HUDEP-2 (cell line): ENCODE results near the gene PRM2.

ENCODE experiments used
- DNase-seq, 76 experiments: peaks; one replicate each; lab custom pipeline; 2025; ENCODE audit not compliant: unreplicated experiment in 76 of 76; lab: John Stamatoyannopoulos, UW

PRM2 gene, protein sequence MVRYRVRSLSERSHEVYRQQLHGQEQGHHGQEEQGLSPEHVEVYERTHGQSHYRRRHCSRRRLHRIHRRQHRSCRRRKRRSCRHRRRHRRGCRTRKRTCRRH

DNA sequence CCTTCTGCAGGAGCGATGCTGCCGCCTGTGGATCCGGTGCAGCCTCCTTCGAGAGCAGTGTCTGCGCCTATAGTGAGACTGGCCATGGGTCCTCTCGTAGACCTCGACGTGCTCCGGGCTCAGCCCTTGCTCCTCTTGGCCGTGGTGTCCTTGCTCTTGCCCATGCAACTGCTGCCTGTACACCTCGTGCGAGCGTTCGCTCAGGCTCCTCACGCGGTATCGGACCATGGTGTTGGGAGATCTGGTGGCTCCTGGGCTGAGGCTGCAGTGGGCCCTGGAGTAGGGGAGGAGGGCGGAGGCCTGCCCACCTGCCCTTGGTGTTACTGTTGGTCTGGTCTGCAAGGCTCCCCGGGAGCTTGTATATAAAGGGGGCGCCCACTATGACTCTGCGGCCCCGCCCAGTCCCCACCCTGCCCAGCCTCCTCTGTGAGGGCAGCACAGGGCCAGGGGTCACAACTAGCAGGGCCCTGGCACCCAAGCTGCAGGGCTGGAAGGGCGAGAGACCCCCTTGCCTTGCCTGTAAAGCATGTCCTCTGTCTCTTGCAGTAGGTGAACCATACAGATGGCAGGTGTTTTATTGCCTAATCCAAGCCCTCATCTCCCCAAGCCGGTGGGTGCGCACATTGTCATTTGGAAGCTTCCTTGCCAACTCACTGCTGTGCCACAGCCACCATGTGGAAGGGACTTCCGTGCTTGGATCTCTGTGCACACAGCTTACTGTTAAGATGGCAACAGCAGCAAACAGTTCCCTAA is at the start of gene PRM2:
PRM2 (minus strand) TSS at position 338 of the 753 bp plus-strand sequence; CDS start at position 228, 110 bp downstream.
- no peak for DNase-seq

DNA sequence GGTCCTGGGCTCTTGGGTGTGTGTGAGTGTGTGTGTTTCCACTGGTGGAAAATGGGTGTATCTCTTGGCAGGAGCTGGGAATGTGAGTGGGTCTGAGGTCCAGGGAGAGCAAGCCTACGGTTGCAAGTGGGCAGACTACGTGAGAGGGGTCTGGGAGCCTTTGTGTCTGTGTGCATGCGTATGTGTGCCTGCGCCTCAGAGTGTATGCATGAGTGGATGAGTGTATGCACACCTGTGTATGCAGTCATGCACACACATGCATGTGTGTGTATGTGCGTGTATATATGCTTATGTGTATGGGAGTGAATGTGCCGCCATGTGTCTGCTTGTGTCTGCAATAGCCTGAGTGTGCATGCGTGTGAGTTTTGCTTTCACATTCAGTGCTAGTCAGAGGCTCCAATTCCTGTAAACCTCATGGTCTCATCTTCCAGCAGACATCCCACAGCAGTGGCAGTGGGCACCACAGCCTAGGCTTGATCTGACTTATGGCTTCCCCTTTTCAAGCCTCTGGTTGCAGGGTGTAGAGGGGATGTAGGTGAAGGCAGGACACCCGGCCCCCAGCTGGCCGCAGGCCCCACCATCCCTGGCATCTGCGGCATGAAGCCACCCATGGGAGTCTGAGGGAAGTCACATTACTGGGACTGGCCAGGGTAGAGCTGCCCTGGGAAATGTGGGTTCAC is 49.3 kb upstream of the PRM2 start:
- no peak for DNase-seq

DNA sequence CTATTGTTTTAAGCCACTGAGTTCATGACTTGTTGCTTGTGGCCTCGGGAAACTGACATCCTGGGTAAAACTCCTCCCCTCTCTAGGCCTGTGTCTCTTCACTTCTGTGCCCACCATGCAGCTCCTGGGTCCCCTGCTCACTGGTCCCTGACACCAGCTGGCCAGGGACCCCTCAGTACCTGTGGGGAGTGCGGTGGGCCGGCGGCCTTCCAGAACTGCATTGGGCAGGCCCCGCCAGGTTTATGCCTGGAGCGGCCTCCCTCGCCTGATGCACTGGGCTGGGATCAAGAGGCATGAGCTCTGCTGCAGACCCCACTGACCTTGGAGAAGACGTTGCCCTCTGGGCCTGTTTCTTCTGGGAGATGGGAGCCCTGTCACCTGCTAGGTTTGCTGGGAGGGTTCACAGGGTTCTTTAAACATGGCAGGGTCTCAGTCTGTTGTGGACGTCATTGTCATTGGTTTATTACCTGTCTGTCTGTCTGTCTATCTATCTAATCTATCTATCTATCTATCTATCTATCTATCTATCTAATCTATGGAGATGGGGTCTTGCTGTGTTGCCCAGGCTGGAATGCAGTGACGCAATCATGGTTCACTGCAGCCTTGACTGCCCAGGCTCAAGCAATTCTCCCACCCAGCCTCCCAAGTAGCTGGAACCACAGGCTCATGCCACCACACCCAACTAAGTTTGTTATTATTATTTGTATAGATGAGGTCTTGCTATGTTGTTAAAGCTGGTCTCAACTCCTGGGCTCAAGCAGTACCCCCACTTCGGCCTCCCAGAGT is 47.5 kb upstream of the PRM2 start:
- no peak for DNase-seq

DNA sequence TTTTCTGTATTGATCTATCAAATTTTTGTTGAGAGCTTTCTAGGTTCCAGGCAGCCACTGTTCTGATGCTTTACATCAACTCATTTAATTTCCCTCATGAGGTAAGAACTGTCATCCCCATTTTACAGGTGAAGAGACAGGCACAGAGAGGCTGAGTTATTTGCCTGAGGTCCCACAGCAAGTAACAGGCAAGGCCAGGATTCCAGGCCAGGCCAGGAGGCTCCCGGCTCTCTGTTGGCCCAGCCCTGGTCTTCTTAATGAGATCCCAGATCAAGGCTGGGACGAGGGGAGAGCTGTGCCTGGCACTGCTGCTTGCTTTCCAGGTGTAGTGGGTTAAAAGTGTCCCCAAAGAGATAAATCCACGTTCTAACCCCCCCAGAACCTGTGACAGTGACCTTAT is 46.5 kb upstream of the PRM2 start:
- no peak for DNase-seq

DNA sequence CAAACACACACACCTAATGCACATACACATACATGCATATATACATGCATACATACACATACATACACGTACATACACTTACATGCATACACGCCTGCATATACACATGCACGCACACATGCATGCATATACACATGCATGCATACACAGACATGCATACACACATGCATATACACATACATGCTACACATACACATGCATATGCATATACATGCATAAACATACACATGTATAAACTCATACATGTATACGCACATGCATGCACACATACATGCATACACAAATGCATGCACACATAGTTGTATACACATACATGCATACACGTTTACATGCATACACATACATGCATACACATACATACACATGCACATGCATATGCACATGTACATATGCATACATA is 45.4 kb upstream of the PRM2 start:
- no peak for DNase-seq

DNA sequence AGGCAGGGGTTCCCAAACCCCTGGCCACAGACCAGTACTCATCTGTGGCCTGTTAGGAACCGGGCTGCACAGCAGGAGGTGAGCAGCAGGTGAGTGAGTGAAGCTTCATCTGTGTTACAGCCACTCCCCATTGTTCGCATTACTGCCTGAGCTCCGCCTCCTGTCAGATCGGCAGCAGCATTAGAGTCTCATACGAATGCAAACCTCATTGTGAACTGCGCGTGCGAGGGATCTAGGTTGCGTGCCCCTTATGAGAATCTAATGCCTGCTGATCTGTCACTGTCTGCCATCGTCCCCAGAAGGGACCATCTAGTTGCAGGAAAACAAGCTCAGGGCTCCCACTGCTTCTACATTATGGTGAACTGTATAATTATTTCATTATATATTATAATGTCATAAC is 43.9 kb upstream of the PRM2 start:
- DNase-seq, result no peak

DNA sequence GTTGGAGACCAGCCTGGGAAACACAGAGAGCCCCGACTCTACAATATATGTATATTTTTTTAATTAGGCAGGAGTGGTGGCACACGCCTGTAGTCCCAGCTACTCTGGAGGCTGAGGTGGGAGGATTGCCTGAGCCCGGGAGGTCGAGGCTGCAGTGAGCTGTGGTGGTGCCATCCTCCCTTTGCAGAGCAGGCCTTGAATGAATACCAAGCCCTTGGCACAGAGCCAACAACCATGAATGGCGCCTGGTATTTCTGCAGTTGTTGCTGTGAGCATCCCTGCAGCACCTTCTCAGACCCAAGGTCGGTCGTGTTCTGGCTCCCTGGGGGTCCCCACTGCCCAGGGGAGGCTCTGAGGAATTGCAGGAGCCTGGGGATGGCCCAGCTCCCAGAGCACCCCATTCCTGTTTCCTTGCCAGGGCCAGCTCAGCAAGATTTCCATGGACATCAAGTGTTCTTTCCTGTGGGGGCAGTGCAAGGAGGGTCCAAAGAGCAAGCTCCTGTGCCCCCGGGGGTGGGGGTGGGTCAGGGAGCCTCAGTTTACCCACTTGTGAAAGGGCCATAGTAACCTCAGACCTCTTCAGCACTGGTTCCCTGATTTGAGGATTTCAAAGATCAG is 43.4 kb upstream of the PRM2 start:
- peak in 14 of 76 experiments; percentile 2 to 25 (median 13) for DNase-seq

DNA sequence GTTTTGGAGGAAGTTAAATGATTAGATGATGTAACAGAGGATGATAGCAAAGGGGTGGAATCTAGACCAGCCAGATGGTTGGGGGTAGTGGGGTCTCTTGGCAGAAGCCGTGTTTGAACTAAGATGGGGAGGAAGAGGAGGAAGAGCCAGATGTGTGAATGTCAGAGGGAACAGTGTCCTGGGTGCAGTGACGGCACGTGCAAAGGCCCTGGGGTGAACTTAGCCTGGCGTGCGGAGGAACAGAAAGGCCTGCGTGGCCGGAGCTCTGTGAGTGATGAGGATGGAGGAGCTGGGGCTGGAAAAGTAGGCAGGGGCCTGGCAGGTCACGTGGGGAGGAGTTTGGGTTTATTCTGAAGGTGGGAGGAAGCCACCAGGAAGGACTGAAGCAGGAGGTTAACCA is 42.5 kb upstream of the PRM2 start:
- DNase-seq, result no peak

DNA sequence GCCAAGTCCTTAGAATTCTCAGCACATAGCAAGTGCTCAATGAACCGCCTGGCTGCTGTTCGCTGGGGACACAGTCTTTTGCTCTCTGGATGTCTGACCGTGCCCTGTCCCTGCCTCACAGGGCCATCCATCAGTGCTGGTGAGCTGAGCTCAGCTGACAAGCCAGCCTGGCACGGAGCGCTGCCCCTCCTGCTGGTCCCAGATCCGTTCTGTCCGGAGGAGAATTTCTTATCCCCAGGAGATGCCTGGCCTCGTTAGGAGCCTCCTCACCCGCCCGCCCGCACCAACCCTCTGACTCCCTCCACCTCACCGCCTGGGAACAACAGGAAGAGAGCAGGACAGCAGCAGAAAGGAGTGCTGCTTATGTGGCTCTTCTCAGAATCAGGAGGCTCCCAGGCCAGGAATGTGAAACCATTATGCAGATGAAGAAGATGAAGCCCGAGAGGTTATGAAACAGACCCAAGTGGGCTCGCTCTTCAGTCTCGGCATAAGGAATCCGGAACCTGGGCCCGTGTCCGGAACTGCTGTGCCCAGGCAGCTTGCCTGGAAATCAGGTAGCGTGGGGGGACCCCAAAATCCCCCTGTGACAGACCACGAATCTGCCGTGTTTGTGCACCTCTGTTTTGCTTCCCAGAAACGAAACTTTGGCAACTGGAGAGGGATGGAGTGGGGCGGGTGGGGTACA is 40.2 kb upstream of the PRM2 start:
- DNase-seq, result no peak

DNA sequence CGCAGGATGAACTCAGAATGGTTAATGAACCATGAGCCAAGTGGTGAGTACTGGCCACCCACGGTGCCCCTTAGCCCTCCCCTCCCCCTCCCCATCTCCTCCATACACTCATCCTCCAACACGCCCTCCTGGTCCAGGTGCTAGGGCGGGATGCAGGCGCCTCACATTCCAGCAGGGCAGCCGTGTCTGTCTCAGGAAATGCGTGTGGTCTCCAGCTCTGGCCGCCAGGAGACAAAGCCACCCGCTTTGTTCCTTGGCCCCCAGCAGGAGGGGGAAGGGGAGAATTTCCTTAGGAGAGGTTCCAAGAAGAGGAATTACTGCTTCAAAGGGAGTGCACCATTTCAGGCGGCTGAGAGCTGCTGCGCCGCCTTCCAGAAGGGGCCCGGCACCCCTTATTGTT is 39.2 kb upstream of the PRM2 start:
- no peak for DNase-seq

DNA sequence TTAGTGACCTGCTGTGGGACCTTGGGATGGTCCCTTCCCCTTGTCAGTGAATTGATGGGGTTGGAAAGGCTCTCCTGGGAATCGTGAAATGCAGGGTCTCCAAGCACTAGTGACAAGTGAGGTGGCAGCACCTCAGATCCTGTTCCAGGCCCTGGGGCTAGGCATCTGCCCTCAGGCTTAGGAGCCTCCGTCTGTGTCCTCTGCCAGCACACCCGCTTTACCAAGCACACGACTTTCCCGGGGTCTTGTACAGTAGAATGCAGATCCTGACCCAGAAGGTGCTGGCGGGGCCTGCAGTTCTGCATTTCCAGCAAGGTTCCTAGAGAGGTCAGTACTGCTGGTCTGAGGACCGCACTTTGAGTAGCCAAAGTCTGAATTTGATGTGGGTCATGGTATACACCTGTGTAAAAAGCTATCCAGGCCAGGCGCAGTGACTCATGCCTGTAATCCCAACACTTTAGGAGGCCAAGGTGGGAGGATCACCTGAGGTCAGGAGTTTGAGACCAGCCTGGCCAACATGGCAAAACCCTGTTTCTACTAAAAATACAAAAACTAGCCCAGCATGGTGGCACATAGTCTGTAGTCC is 38.1 kb upstream of the PRM2 start:
- no peak for DNase-seq

DNA sequence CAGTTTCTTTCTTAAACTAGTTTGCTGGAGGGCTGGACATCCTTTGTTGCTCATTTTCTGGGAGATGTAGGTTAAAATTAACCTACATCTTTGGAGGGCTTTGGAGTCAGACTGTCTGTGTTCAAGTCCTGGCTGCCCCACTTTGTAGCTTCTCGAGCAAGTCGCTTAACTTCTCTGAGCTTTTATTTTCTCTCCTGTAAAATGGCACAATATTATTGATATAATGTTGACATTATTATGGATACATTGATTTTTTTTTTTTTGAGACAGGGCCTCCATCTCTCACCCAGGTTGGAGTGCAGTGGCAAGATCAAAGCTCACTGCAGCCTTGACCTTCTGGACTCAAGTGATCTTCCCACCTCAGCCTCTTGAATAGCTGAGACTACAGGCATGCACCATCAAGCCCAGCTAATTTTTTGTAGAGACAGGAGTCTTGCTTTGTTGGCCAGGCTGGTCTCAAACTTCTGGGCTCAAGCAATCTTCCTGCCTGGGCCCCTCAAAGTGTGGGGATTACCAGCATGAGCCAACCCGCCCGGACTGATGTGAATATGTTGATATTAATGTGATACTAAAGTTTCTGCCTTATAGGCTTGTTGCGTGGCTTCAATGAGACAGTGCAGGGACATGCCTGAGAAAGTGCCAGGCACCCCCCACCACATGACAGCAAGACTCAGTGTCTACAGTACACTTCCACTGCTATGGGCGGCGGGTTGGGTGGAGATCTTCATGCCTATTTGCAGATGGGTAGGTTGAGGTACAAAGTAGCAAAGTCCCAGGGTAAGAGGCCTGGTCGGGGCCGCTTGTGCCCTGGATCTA is 37.4 kb upstream of the PRM2 start:
- no peak for DNase-seq

DNA sequence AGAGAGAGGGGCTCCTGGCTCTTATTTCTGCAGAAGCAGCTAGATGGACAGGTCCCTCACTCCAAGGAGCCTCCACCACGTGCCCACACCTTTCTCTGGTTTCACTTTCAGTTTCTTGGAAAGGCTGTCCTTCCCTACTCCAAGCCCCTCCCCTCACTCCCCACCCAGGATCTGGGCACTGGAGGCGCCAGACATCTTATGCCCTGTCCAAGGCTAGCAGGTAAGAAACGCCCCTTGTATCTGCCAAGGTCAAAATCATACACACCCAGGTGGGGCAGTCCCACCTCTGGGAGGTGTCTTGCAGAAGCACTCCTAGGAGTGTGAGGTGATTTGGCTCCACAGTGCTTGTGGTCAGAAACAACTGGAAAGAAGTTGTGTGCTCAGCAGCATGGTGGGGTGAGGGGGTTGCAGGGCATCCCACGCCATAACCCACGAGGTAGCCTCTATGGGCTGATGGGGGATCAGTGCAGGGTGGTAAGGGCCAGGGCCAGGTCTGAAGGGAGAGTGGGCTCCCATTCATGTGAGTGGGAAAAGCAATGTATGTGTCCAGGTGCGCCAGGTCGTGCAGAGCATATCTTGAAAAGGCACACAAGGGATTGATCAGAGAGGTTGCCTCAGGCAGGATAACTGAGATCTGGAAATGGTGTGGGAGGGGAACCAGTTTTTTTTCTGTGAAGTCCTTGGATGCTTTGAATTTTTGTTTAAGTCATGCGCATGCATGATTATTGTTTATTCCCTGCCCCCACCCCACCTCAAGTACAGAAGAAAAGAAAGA is 36.6 kb upstream of the PRM2 start:
- peak in 7 of 76 experiments; percentile 4 to 23 (median 5) for DNase-seq

DNA sequence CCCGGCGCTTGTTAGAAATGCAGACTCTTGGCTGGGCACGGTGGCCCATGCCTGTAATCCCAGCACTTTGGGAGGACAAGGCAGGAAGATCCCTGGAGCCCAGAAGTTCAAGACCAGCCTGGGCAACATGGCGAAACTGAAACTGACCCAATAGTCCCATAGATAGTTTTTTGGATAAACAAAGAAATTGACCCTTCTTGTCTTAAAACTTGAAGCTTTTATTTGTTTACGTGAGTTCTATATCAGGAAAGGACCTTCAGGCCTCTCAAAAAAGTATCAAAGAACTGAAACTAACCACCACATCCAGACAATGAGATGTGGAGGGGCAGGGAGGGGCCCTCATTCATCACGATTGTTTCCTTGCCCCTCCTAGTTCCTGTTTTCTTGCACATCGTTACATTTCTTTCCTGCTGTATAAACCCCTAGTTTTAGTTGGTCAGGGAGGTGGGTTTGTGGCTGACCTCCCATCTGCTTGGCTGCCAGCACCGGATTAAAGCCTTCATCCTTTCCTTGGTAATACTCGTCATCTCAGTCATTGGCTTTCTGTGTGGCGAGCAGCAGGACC is 34.8 kb upstream of the PRM2 start:
- peak in 1 of 76 experiments; percentile 9 for DNase-seq

DNA sequence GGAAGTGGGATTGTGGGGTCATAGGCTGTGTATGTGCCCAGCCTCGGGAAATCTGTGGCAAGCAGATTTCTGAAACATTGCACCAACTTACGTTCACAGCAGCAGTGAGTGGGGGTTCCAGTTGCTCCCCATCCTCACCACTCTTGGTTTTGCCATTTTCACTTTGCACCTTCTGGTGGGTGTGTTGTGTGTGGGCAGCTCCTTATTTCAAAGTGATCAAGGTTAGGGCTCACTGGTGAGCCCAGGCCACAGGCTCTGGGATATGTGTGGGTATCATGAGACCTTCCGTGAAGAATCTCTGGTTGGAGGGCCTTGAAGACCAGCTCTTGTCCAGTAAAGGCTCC is 34.3 kb upstream of the PRM2 start:
- no peak for DNase-seq

DNA sequence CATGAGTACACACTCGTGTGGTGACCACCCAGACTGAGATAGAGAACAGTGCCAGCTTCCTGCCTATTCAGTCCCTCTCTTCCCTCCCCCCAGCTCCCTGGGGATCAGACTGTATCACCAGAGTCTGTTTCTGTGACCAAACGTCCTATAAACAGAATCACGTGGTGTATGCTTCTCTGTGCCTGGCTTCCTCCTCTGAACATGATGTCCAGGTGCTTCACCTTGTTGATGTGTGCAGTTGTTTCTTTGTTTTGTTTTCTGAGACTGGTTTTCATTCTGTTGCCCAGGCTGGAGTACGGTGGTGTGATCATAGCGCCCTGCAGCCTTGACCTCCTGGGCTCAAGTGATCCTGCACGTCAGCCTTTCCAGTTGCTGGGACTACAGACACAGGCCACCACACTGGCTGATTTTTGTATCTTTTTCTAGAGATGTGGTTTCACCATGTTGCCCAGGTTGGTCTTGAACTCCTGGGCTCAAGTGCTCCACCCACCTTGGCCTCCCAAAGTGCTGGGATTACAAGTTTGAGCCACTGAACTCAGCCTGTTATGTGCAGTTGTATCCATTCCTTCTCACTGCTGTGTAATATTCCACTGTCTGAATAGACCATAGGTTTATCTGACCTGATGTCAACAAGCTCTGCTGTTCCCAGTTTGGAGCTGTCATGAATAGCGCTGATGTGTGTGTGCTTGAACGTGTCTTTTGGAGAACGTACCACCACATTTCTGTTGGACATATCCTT is 33.8 kb upstream of the PRM2 start:
- DNase-seq, result no peak

DNA sequence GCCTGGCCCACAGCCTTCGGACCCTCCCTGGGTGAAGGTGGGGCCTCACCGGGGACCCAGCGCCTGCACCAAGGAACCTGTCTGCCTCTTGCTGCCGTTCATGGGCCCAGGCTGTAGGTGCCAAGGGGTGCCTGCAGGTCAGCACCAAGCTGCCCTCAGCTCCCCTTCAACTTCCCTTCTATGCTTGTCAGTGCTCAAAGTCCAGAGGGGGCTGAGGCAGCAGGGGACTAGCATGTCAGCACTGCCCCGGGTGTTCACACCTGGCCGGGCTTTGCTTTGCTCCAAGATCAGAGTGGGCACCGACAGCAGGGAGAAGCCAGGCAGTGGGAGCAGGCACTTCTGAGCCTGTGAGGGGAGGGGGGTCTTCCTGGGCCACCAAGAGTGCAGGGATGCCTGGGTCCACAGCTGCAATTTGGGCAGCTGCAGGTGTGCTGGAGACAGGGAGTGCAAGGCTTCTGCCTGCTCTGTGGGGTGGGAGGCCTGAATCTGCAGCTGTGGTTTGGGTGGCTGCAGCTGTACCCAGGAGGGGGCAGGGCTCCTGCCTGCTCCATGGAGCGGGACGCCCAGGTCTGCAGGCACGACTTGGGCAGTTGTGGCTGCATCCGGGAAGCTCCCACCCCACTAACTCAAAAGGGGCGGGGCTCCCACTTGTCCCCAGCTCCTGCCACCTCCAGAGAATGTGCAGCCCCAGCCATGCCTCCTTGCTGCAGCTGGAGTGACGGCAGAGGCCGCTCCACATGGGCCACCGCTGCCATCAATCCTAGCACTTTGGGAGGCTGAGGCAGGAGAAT is 32.4 kb upstream of the PRM2 start:
- no peak for DNase-seq
